DMS 273 treated with DMSO at 0.1 percent for 48 hours (cell line): ENCODE results near the gene GAS2L2.

ENCODE experiments used
- DNase-seq: peaks from one replicate; lab custom pipeline; 2025; lab: John Stamatoyannopoulos, UW

The GAS2L2 gene

DNA sequence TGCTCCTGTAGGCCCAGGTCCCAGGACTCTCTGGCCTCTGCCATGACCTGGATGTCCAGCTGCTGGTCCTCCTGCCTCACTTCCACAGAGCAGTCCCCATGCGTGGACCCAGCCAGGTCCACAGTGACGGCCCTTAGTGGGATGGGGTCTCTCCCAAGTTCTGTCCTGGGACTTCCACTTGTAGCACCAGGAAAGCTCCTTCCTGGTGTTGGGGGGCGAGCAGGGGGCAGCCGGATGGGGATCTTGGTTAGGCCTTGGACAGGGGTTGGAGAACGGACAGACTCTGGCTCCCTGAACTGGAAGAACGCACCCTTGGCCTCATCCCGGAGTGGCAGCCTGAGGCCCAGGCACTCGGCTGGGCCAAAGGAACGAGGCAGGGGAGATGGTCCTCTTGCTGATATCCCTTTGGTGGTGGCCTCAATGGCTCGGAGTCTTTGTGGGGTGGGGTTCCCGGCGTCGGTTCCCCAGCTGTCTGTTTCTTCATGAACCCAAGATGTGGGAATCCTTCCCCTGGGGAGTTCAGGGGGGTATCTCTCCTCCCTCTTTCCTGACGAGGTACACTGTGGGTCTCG, 7.2 kb downstream of the GAS2L2 start:
- no peak for DNase-seq

DNA sequence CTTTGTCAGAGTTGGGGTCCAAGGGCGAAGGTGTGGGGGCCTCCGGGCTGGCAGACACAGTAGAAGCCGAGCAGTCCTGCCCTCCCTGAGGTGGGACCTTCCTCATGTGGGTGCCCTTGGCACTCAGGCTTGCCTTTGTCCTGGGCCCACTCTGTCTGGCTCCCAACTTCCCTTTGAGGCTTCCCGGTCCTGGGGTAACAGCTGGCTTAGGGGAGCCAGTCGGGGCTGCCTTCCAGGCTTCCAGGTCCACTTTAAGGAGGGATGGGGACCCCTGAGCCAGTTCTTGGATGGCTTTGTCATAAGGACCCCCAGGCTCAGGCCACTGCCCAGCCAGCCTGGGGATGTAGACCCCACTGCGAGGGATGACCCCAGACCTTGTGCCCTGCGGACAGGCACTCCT, 7.8 kb downstream of the GAS2L2 start:
- no peak for DNase-seq

DNA sequence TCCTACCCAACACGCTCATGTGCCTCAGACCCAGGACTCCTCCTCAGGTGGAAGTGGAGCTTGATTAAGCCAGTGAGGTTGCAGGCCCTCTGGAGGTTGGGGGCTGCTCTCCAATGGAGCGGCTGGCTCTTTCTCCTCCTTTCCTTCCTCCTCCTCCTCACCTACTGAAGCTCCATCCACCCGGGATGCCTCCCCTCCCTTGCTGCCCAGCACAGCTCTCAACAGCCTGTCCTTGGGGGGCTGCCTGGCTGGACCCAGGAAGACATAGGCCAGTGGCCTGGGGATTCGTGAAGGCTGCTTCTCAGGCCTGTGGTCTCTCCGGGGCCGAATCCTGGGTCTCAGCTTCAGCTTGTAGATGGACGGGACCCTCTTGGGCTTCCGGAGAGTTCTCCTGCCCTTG, 8.2 kb downstream of the GAS2L2 start:
- no peak for DNase-seq

- no peak for DNase-seq
Measured at GRCh38 chr17:35743626-35744328, 9.3 kb downstream of the GAS2L2 start.

DNA sequence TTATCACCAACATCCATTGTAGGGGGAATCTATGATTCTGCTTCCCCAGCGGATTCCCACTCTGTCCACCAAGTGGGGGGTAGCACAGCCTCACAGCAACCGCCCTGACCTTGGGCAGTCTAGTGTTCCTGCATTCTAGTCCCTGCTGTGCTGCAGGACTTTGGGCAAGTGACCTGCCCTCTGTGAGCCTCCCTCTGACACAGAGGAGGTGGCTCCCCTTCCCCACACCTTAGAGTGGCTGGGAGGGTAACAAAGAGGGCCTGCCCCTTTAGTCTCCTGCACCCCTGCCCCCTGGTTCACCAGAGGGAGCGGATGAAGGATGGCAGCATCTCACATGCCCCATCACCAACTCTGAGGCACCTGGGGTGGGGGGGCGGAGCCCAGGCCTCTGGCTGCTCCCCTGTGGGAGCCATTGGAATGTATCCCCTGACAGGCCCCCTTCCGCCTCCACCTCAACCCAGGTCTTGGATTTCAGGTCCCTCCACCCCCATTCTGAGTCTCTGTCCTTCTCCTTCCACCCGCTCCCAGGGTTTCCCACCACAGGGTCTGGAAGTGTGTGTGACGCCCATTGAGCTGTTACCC, 10.1 kb downstream of the GAS2L2 start:
- no peak for DNase-seq

DNA sequence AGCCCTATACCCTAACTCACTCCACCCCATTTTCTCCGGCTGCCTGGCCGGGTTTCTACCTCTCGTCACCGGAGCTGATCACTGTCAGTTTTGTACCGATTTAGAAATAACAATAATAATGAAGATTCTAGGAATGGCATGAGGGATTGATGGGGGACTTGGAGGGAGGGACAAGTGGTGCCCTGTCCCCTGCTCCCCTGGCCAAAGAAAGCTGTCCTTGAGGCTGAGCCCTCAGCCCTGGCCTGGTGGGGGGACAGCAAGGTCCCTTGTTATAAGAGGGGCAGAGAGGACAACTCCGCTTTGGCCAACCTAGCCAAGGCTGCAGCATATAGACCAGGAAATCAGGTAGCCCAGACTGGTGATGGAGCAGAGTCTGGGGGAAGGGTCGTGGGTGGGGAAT, 10.5 kb downstream of the GAS2L2 start:
- DNase-seq: no peak

DNA sequence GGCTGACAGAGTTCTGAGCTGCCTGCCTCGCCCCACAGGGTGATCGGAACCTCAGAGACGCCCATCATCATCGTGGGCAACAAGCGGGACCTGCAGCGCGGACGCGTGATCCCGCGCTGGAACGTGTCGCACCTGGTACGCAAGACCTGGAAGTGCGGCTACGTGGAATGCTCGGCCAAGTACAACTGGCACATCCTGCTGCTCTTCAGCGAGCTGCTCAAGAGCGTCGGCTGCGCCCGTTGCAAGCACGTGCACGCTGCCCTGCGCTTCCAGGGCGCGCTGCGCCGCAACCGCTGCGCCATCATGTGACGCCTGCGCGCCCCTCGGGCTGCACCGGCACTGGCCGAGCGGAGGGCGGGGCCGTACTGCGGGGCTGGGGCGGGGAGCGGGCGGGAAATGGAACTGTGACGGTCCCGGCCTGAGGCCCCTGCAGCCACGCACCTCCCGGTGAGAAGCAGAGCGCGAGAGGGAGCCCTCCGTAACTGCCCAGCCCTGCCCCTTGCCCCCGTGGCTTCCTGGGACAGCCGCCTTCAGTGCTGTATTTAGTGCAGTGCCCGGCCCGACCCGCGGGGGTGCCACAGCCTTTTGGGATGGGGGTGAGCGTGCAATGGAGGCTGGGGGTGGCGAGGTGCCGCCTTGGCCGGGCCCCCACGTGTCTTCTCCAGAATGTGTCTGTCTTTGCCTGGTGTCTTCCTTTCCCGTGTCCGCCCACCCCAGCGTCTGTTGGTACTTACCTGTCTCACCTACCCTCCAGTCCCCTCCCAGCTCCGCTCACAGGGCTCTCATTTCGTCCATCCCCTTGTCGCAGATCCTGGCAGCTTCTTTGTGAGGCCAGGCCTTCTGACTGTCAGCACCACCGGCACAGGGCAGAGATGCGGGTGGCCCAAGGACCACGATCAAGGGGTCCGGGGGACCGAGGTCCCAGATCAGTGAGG, 11.8 kb downstream of the GAS2L2 start:
- DNase-seq: no peak

DNA sequence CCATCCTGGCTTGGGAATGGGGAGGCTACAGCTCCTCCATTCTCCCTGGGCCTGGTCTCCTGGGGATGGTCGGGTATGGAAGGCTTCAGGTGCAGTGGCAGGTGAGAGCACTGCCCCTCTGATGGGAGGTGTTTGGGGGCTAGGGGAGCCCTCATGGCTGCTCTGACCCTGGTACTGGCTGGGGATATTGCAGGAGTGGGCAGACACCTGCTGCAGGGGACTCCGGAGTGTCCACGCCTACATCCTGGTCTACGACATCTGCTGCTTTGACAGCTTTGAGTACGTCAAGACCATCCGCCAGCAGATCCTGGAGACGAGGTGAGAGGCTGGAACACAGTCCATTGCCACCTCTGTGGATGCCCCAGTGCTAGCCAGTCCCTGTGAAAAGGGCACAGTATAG, 12.8 kb downstream of the GAS2L2 start:
- no peak for DNase-seq

DNA sequence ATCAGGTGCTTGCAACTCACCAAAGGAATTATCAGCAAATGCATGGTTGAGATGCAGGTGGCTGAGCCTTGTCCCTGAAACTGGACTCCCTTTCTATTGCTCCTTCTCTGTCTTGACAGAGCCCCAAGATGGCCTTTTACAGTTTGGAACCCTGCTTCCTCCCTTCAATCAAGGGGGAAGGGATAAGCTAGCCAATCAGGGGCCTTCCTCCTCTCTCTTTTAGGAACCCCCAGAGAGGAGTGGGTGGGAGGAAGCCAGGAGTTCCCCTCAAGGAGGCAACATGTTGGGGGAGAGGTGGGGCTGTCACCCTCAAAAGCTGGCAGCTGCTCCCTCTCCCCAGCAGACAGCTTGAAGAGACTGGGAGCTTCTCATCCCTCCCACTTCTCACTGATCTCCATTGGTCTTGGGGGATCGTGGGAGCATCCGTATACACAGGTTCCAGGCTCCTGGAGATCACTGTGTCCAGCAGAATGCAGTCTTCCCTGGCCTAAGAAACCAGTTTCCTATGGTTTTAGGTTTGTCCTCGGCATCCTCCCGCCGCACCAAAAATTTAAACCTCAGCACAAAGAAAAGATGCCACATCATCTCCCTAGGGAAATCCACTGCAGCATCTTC, 14.4 kb downstream of the GAS2L2 start:
- DNase-seq: no peak

DNA sequence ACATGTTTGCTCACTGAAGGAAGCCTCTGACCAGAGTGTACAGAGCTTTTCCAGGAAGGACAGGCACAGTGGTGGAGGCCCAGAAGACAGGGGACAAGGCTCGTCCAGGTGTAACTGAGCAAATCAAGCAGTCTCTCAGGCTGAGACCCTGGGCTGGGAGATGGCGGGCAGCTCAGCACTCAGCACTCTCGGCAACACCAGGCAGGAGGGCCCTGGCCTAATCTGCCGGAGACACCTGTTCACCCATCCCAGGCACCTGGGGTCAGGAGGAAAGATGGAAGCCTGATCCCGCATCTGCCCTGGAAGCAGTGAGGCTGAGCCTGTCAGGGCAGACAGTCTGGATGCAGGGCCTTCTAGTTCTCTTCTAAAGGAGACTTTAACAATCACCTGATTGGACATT, 16.8 kb downstream of the GAS2L2 start:
- DNase-seq: no peak

GRCh38 chr17:35735036-35735805, 17.8 kb downstream of the GAS2L2 start:
- no peak for DNase-seq

GRCh38 chr17:35734396-35734795, 18.6 kb downstream of the GAS2L2 start:
- DNase-seq: no peak

DNA sequence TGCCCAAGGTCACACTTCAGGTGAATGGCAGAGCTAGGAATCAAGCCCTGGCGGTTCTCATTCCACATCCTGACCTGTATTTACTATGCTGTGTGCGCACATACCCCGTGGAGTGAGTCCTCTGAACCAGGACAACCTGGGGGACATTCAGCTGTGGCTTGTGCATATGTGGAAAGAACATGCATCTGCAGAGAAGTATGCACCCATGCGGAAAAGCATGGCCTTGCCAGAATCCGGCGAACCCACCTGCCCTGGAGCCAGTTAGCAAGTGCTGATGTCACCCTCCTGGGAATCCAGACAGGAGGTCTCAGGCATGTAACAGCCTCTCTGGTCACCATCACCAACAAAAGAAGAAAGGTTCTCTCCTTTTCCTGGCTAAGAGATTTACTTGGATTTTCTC, 19.7 kb downstream of the GAS2L2 start:
- no peak for DNase-seq

GRCh38 chr17:35732806-35733136, 20.3 kb downstream of the GAS2L2 start:
- no peak for DNase-seq

GRCh38 chr17:35731917-35732805, 20.9 kb downstream of the GAS2L2 start:
- DNase-seq: no peak

GRCh38 chr17:35731239-35731916, 21.7 kb downstream of the GAS2L2 start, which contains the start of gene RASL10B:
RASL10B (plus strand) TSS chr17:35731639; CDS start chr17:35735185, 3,546 bp downstream.
- peak; percentile 25 for DNase-seq

- DNase-seq: no peak
Measured at GRCh38 chr17:35730400-35731005, 22.5 kb downstream of the GAS2L2 start.

GRCh38 chr17:35729405-35729833, 23.6 kb downstream of the GAS2L2 start:
- no peak for DNase-seq

DNA sequence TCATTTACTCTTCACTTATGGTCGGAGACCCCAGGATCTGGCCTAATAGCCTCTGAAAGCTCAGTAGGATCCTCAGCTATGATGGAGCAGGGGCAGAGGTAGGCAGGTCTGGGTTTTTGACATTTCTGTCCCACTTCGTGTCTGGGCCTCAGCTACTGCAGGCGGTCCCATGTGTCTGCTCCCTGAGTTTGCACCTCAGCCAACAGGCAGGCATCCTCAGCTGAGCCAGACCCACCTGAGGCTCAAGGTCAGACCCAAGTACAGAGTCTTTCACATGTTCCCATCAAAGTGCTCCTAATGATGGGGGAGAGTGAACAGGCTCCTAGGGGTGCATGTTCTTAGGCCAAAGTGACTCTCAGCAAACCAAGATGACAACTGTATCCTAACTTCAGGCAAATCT, 24.5 kb downstream of the GAS2L2 start:
- DNase-seq: no peak
